GM21825 (cell line): ENCODE results near the gene C13orf46.
"Not testable (repeated sequence)": the region's sequence is repeated elsewhere in the genome, so short reads cannot be mapped to it uniquely, and the experiment has no call there.

Experiments used
- ATAC-seq: cut with Tn5 transposase; IDR thresholded peaks from one replicate; pipeline ENCODE4 v1.9.1; 2021; ENCODE audit warnings: mild to moderate bottlenecking, moderate library complexity; ENCODE audit not compliant: unreplicated experiment

Gene C13orf46

DNA sequence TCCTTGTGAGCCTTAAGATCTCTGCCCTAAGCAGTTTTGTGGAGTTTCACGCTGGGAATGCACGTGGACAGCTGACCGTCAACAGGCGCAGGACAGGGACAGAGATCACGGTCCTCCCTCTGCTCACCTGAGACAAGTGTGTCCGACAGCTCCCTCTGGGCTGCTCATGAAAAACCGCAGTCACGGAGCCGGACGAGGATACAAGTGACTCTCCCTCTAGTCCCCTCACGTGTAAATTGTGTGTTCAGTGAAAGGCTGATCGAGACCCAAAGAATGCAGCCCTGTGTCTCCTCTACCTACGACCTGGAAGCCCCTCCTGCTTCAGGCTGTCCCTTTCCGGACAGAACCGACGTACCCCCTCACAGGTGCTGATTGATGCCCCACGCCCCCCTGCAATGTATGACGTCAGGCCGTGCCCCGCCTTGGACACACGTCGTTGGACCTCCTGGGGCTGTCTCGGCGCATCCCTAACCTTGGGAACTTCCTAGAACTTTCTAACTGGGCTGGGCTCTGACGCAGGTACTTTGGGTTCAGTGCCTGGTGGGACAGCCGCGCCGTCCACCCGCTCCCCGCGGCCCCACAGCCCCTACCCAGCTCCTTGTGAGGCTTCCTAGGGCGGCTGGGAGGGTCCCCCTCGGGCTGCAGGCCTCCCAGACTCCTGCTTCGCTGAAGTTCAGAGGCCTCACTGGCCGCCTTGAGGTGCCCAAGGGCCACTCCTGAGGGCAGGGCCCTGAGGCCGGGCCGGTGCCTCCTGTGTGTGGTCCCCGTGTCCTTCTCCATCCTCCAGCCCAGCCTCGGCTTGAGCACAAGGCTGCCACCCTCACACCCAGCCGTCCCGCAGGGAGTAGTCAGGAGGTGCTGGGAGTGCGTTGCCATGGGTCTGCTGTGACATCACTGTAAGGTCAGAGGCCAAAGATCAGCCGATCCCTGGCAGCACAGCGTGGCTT, at the start of gene C13orf46:
Gene C13orf46 (minus strand): TSS at position 859 of the 947 bp plus-strand sequence. CDS start 79 bp downstream, at position 780.
- no peak for ATAC-seq

DNA sequence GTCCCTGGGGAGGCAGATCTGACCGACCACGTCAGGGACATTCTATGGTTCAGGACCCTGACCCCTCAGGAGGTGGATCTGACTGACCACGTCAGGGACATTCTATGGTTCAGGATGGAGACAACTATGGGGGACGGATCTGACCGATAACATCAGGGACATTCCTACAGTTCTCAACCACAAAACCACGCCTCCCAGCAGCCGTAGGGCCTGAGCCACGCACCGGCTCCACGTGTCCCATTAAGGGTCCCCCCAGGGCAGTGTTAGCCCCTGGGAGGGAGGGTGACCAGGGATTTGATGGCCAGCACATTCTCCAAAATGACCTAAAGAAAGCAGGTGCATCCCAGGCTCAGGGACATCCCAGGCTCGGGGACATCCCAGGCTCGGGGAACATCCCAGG, 49.0 kb upstream of the C13orf46 start:
- no peak for ATAC-seq

DNA sequence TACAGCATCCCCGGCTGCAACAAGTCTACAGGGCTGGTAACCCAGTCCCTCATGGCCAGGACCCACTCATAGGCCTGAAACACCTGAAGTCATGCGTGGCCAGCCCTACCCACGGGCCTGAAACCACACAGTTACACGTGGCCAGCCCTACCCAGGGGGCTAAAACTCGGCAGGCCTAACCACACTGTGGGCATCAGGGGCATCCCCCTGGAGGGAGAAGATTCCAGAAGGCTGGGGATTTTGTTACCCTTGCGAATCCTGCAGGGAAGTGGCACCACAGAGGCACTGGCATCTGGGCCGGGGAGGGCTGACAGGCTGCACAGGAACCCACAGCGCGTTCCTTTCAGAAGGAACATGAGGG, 48.4 kb upstream of the C13orf46 start:
- no peak for ATAC-seq

DNA sequence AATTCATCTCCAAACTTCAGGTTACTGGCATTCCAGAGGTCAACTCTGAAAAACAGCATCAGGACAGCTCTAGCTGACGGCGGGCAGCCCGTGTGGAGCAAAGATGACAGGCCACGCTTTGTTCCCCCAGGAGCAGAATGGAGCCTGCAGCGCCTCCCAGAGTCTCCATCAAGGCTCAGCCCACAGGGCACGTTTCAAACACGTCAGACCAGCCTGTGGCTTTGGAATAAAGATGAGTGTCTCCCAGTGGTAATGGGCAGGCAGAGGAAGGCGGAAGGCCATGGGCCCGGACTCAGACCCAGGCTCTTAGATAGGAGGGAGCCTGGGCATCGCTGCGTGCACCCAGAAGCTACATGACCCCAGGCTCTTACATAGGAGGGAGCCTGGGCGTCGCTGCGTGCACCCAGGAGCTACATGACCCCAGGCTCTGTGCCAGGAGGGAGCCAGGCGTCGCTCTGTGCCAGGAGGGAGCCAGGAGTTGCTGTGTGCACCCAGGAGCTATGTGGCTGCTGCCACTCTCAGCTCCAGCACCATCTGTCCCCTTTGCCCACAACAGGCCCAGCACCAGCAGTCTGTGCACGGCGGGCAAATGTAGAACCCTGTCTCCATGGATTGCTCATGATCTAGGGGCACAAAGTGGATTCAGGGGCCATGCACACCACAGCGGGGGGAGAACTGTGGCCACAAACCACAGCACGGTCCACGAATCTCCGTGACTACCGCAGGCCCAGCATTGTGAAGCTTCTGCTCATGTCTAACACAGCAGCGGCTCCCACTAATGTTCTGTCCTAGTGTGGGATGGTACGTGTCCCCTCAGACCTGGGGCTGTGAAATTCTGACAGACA, 47.8 kb upstream of the C13orf46 start:
- ATAC-seq: no peak

DNA sequence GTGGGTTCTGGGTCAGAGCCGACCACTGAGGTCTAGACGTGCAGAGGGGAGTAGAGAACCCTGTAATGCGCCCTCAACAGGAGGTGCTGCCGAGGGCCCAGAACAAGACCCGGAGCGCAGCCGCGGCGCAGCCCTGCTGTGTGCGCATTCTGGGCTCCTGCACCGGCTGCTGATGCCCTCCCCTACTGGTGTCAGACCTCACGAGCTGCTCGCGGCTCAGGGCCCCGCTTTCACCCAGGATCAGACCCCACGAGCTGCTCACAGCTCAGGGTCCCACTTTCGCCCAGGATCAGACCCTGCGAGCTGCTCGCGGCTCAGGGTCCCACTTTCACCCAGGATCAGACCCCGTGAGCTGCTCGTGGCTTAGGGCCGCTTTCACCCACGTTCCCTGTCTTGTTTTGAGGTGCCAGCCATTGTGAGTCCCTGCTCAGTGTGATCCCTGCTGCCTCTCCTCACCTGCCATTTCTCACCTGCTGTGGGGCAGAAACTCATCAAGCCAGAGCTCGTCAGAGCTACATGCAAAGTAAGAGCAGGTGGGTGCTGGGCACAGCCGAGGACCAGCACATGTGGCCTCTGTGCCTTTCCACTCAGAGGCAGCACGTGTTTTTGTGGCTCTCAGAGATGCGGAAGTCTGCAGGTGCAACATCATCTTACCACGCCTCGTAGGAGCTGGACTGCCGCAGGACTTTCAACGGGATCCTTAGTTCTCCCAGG, 47.0 kb upstream of the C13orf46 start:
- no peak for ATAC-seq

DNA sequence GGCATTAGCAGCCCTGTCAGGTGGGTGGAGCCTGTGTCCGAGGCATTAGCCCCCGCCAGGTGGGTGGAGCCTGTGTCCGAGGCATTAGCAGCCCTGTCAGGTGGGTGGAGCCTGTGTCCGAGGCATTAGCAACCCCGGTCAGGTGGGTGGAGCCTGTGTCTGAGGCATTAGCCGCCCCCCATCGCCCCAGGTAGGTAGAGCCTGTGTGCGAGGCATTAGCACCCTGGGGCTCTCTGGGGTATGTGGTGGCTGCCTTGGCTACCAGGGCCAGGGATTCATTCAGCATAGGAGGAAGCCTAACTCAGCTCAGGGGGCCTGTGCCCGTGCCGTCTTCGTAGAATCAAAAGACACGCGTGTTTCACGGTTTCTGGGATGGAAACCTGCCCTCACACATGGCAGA, 46.3 kb upstream of the C13orf46 start:
- ATAC-seq: not testable (repeated sequence)

DNA sequence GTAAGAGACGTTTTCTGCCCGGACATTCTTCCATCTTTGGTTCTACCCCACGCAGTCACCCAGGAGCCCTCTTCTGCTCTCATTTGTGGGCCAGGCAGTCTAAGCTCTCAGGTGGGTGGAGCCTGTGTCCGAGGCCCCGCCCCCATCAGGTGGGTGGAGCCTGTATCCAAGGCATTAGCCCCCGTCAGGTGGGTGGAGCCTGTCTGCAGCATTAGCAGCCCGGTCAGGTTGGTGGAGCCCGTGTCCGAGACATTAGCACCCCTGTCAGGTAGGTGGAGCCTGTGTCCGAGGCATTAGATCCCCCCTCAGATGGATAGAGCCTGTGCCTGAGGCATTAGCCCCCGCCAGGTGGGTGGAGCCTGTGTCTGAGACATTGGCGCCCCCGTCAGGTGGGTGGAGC, 45.5 kb upstream of the C13orf46 start:
- no peak for ATAC-seq

DNA sequence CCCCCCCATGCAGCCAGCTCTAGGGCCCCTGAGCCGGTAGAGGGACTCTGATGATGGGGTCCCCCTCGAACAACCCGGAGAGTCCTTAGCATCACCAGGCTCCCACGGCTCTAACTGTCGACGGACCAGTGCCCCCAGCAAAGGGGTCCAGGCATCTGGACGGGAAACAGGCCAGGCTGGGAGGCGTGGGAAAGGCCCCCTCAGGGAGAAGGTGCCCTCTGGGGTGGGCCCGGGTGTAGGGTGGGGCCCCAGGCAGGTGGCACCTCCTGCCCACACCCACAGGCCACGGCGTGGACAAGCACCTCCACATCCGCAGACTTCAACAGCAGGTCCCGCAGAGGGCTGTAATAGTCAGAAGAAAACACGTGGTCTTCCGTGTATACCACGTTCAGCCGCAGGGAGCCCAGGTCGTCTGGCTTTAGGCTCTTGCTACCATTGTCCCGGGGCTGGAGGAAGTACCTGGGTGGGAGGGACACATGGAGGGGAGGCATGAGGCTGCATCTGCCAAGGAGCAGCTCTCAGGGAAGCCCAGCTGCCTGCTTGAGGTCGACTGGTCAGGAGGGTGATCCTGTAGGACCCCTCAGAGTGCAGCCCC, 44.7 kb upstream of the C13orf46 start:
- no peak for ATAC-seq

DNA sequence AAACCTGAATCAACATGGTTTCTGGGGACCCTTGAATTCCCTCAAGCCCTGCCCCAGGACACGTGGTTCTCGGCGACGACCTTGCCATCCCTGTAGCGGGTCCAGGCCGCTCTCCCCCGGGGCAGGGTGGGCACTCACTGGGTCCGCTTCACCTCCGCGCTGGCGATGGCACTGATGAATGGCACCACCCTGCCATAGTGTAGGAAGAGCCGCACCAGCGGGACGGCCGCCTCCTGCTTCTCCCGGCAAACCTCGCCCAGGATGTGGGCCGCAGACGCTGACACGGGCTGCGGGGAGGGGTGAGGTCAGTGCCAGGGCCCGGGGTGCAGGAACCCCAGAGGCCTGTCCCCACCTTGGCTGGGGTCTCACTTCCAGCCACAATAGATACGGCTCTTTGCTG, 44.1 kb upstream of the C13orf46 start:
- no peak for ATAC-seq

DNA sequence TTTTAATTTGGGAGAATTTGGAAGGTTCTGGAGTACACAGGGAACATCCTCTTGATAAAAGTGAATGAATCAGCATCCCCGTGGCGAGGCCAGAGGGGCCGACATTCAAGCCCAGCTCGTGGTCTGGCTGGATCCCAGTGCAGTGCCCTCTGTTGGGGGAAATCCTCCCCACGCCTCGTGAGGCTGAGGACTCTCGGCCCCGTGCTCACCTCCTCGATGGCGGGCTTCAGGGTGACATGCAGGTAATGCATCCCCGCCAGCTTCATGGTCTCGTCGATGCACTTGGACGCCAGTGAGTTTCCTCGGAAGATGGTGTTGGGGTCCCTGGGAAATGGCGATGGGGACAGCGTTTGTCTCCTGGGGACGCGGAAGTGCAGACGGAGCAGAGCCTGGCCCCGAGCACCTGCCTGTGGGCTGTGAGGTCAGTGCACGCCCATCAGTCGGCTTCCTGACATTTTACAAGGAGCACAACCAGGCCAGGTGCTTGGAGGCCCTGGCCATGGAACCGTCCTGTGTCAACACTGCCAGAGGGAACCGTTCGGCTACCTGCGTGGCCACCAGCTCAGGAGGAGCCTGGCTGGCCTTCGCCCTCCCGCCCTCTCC, 43.3 kb upstream of the C13orf46 start:
- no peak for ATAC-seq

DNA sequence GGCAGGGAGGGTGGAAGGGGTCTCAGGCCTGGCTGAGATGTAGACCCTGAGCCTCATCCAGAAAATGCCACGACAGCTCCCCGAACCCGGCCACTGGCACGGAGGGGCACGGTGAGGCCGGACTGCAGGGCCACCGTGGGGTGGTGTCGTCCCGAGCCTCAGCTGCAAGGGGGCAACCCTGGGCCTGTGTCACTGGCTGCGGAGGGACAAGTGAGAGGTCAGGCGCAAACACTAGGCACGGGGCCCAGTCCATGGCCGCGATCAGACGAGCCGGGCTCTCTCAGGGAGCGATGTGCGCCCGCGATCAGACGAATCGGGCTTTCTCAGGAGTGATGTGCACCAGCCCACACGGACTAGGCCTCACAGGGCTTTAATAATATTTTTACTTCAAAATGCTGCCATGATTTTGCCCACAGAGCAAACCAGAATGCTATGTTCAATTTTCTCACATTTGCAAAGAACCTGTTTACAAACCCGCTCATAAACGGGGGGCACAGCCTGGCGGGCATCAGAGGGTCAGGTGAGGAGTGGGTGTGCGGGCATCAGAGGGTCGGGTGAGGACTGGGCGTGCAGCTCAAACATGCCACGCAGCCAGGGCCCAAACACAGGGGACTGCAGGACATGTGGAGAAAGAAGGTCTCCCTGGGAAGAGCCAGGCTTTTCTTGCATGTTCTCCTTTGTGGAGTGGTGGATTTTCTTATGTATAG, 42.6 kb upstream of the C13orf46 start:
- no peak for ATAC-seq

DNA sequence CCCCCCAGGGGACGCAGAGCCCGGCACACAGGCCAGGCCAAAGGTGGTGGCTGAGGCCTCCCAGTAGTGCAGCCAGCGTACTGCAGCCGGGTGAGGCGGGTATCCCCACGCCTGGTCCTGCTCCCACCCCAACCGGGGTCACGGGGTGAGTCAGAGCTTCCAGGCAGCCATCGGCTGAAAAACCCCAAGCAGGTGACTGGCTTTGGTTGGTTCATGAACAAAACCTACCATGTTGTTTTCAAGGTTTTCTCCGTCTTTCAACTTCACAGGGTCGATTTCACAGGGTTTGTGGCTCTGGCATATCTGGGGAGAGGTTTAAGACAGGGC, 42.1 kb upstream of the C13orf46 start:
- ATAC-seq: no peak

DNA sequence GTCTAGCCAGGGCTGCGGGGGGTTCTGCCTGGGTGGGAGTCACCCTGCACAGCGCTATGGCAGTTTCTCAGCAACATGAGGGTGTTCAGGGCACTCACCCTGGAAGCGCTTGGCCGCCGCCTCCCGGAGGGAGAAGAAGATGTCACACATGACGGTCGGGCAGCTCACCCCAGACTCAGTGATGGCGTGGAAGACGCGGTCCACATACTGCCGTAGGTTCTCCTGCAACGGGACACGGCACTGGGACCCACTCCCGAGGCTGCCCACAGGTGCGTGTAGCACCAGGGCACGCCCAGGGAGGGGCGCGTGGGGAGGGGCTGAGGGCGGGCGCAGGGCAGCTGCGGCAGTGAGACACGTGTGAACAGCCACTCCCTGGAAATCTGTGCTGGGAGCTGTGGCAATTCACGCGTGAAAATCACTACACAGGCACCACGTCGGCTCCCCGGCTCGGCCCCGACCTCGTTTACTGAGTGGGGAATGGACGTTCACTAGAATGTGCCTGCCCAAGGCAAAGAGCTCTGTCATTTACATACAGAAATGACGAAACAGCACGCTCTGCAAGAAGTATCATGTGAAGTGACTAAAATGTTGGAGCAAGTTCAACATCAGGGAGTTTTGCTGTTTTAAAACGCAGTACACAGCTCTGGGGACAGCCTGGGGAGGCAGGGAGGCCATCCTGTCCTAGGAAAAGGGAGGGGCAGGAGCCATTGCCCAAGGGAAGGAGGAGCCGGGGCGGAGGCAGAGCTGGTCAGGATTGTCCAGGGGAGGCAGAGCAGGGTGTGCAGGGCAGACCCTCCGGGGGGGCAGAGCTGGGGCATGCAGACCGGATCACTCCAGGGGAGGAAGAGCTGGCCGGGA, 41.5 kb upstream of the C13orf46 start:
- no peak for ATAC-seq

DNA sequence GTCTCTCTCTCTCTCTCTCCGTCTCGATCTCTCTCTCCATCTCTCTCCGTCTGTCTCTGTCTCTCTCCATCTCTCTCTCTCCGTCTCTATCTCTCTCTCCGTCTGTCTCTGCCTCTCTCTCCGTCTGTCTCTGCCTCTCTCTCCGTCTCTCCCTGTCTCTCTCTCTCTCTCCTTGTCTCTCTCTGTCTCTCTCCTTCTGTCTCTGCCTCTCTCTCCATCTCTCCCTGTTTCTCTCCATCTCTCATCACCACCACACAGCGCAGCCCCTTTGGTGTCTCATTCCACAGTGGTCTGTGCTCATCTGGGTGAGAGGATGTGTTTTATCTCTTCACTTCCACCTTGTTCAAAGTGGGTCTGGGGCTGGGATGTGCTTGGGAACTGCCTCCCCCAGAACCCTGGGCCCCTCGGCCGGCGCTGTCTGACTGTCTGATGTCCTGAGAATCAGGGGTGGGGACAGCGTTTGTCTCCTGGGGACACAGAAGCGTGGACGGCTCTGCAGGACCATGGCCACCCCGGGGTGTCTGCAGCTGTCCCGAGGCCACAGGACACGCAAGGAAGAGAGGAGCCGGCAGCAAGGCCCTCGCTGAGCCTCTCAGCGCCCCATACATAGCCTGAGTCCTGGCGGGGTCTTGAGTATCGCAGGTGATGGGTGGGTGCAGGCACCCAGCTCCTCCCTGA, 40.2 kb upstream of the C13orf46 start:
- no peak for ATAC-seq

DNA sequence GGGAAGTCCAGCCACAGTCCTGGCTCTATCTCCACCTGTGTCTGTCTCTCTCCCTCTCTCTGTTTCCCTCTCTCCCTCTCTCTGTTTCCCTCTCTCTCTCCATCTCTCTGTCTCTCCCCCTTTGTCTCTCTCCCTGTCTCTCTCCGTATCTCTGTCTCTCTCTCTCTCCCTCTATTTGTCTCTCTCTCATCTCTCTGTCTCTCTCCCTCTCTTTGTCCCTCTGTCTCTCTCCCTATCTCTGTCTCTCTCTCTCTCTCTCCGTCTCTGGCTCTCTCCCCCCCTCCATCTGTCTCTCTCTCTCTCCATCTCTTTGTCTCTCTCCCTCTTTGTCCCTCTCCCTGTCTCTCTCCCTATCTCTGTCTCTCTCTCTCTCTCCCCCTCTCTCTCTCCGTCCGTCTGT, 39.5 kb upstream of the C13orf46 start:
- no peak for ATAC-seq

DNA sequence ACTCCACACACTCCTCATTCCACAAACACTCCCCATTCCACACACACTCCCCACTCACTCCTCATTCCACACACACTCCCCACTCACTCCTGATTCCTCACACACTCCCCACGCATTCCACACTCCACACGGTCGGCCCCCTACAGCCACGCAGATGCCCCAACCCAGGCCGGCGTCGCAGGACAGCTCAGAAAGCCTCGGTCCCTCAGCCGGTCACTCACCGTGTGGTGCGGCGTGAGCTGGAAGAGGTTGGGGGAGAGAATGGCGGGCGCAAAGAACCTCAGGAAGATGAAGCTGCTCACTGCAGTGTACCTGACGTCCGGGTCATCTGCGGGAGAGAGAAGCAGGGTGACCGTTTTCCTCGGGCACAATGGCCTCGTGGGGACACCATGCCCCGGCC, 39.0 kb upstream of the C13orf46 start:
- ATAC-seq: no peak

DNA sequence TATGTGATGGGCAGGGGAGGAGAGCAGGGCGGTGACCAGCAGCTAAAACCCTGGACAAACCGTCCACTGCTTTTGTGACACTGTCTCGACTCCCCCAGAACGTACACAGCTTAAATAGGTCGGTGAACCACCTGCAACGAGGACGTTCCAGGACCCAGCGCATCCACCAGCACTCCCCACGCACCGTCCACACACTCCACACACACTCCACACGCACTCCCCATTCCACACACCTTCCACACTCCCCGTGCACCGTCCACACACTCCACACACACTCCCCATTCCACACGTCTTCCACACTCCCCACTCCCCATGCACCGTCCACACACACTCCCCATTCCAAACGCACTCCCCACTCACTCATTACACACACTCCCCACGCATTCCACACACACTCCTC, 38.3 kb upstream of the C13orf46 start:
- no peak for ATAC-seq

DNA sequence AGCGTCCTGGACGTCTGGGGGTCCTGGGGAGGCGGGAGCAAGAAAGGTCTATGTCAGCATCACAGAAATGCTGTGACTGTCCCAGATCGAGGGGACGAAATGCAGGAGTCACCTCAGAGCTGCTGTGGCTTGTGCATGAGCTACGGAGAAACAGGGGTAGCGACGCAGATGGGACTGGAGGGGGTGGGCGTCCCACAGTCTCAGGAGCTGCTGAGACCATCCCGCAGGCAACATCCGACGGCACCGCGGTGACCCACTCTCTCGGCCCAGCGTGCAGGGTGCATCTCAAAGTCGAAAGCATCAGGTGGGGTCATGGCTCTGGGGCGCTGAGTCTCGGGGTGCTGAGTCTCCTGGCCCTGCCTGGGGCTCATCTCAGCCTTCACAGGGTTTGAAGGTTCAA, 37.4 kb upstream of the C13orf46 start:
- no peak for ATAC-seq
